Measurements from ENCODE around the gene RHBDD2. TPM values are rescaled to one million over a fixed set of nuclear protein-coding genes. Genes with fewer than 3 reads are reported as not detected.

The RHBDD2 gene
- total and polyA plus RNA-seq, 9 of the 15 experiments (the other 6 are each of a cell fraction or from before 2014, with no cell fraction given): 3.3 to 36.7 (median 17.9) TPM

GRCh38 chr7:75866489-75867389 lies 12.1 kb upstream of the RHBDD2 start (continued):
- TF ChIP-seq STAT5B (CRISPR knock-in tag; IDR thresholded peaks at IDR 0.05) (no peak), EP300 (IDR thresholded peaks at IDR 0.05; ENCODE audit: low read length) (peak; percentile 57), POLR3G (IDR thresholded peaks at IDR 0.05; ENCODE audit: extremely low read depth, insufficient read length, insufficient replicate concordance) (no peak), ZHX1 (conservative IDR thresholded peaks at IDR 0.05; ENCODE audit: low read length) (0 out of 2 replicates have a peak, but pooled peaks have one; percentile 59), PURB (CRISPR knock-in tag; IDR thresholded peaks at IDR 0.05; ENCODE audit: low read depth) (no peak), MYNN (IDR thresholded peaks at IDR 0.05) (0 out of 2 replicates have a peak, but pooled peaks have one; percentile 25), MYNN (CRISPR knock-in tag; IDR thresholded peaks at IDR 0.05) (no peak), GATA2 (CRISPR knock-in tag; IDR thresholded peaks at IDR 0.05) (0 out of 2 replicates have a peak, but pooled peaks have one; percentile 45), MEF2D (tag; conservative IDR thresholded peaks at IDR 0.05; ENCODE audit: low read depth) (0 out of 2 replicates have a peak, but pooled peaks have one; percentile 53), TARDBP (IDR thresholded peaks at IDR 0.05) (no peak), L3MBTL2 (IDR thresholded peaks at IDR 0.05) (peak; percentile 36; the same call in 1 of the 2 replicates), USF1 (CRISPR knock-in tag; IDR thresholded peaks at IDR 0.05) (peak; percentile 9; the same call in 1 of the 2 replicates), NFXL1 (CRISPR knock-in tag; IDR thresholded peaks at IDR 0.05) (no peak), HMBOX1 (IDR thresholded peaks at IDR 0.05) (no peak), CLOCK (CRISPR knock-in tag; IDR thresholded peaks at IDR 0.05; ENCODE audit: borderline replicate concordance) (no peak), NUFIP1 (IDR thresholded peaks at IDR 0.05; ENCODE audit: partially characterized antibody) (no peak), ZNF347 (CRISPR knock-in tag; IDR thresholded peaks at IDR 0.05; ENCODE audit: low read depth) (no peak), SIN3B (IDR thresholded peaks at IDR 0.05; ENCODE audit: low read depth) (no peak), ZNF436 (CRISPR knock-in tag; IDR thresholded peaks at IDR 0.05) (no peak), SNAPC5 (CRISPR knock-in tag; IDR thresholded peaks at IDR 0.05) (no peak), ZNF57 (CRISPR knock-in tag; IDR thresholded peaks at IDR 0.05) (no peak)

Measured in K562 (cell line).